ENCODE data around the gene AMH. TPM values are rescaled to one million over a fixed set of nuclear protein-coding genes. Genes with fewer than 3 reads are reported as not detected.

AMH gene
- polyA plus RNA-seq, 1 donor (not counting 4 experiments of a cell fraction or from before 2014, with no cell fraction given) = 0.07 TPM

- peaks cover 49% of the 10 kb centered on the region for H3K27me3 ChIP-seq (ENCODE audit: control insufficient read depth, extremely low read depth, insufficient read depth, low read length)
- H3K9me3 ChIP-seq (ENCODE audit: control insufficient read depth, low read depth, low read length) = no peaks in the 10 kb centered on the region
- H3K27ac ChIP-seq (ENCODE audit: control insufficient read depth, insufficient read depth, low read length) = no peak overlapping the region
- TF ChIP-seq EZH2 (IDR thresholded peaks at IDR 0.05; ENCODE audit: low read length) = no peak
- TF ChIP-seq CTCF (optimal IDR thresholded peaks at IDR 0.05 in 1 of 3, IDR thresholded peaks at IDR 0.05 in 1 of 3, conservative IDR thresholded peaks at IDR 0.05 in 1 of 3; ENCODE audit: extremely low read depth in 1 of 3, insufficient read depth in 2 of 3, low read length in 3 of 3) = no peak
- no peak overlapping the region for H3K4me2 ChIP-seq (ENCODE audit: control insufficient read depth, extremely low read depth, insufficient read depth, low read depth, low read length)
- no peaks in the 10 kb centered on the region for H3K4me1 ChIP-seq (ENCODE audit: control insufficient read depth, extremely low read depth, insufficient read depth, low read length)
- H2AFZ ChIP-seq (ENCODE audit: control insufficient read depth, low read length) = no peak overlapping the region
- dilution Hi-C loops (cut with MboI; ENCODE audit: extremely low pct_ligation_motif_present, low sequenced_read_pairs) = no loop called here
- H4K20me1 ChIP-seq (ENCODE audit: control insufficient read depth, extremely low read depth, insufficient read depth, low read length) = peaks cover 3% of the 10 kb centered on the region
- DNase-seq (ENCODE audit: low read depth, low spot score) (no peak), FAIRE-seq (no peak)
- no peaks in the 10 kb centered on the region for H3K79me2 ChIP-seq (ENCODE audit: control insufficient read depth, insufficient read depth, low read length)
- no peak overlapping the region for H3K4me3 ChIP-seq (ENCODE audit: control insufficient read depth in 2 of 3, extremely low read depth in 1 of 3, insufficient read depth in 2 of 3, low read depth in 1 of 3, low read length in 3 of 3)
- no peaks in the 10 kb centered on the region for H3K9me1 ChIP-seq (ENCODE audit: control insufficient read depth, extremely low read depth, insufficient read depth, low read length)
- H3K9ac ChIP-seq (ENCODE audit: control insufficient read depth, extremely low read depth, insufficient read depth, low read length) = no peak overlapping the region
- no peaks in the 10 kb centered on the region for H3K36me3 ChIP-seq (ENCODE audit: control insufficient read depth in 2 of 2, extremely low read depth in 1 of 2, insufficient read depth in 2 of 2, low read length in 2 of 2)
Measured at GRCh38 chr19:2254064-2254872, 5.1 kb downstream of the AMH start.

DNA sequence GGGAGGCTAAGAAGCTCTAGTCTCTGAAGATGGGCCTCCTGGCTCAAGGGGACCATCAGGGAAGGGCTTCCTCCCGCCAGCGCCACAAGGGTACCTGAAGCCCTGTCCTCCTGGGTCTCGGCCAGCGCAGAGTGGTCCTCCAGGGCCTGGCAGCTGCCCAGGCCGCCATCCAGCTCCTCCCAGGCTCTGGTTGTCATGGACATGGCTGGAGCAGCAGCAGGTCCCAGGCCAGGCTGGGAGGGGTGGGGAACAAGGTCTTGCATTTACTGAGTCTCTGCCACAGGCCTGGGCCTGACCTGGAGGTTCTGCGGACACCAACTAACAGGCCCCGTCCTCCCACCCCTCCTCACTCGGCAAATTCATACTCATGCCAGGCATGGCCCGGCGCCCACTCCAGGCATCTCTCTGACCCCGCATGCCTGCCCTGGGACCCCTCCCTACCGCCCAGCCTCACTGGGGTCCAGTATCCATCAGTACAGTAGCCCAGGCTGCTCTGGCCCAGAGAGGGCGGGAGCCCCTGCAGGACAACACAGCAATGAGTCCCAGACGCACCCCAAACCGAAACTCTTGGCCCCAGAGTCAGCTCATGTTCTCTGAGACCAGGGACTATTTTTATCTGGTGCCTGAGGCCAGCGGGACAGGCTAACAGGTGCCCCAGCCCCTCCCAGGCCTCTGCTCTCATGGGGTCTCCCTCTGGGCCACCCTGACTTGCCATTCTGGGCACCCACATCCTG lies 6.2 kb downstream of the AMH start:
- DNase-seq (ENCODE audit: low read depth, low spot score) (no peak), FAIRE-seq (no peak)
- TF ChIP-seq EZH2 (IDR thresholded peaks at IDR 0.05; ENCODE audit: low read length) = no peak
- TF ChIP-seq CTCF (optimal IDR thresholded peaks at IDR 0.05 in 1 of 3, IDR thresholded peaks at IDR 0.05 in 1 of 3, conservative IDR thresholded peaks at IDR 0.05 in 1 of 3; ENCODE audit: extremely low read depth in 1 of 3, insufficient read depth in 2 of 3, low read length in 3 of 3) = no peak
- Histone ChIP-seq H2AFZ (ENCODE audit: control insufficient read depth, low read length) (no peak overlapping the region), H3K79me2 (ENCODE audit: control insufficient read depth, insufficient read depth, low read length) (no peaks in the 10 kb centered on the region), H3K9me1 (ENCODE audit: control insufficient read depth, extremely low read depth, insufficient read depth, low read length) (no peaks in the 10 kb centered on the region), H3K27me3 (ENCODE audit: control insufficient read depth, extremely low read depth, insufficient read depth, low read length) (peaks cover 42% of the 10 kb centered on the region), H4K20me1 (ENCODE audit: control insufficient read depth, extremely low read depth, insufficient read depth, low read length) (no peaks in the 10 kb centered on the region), H3K4me1 (ENCODE audit: control insufficient read depth, extremely low read depth, insufficient read depth, low read length) (no peaks in the 10 kb centered on the region), H3K9ac (ENCODE audit: control insufficient read depth, extremely low read depth, insufficient read depth, low read length) (no peak overlapping the region), H3K36me3 (ENCODE audit: control insufficient read depth in 2 of 2, extremely low read depth in 1 of 2, insufficient read depth in 2 of 2, low read length in 2 of 2) (no peaks in the 10 kb centered on the region), H3K9me3 (ENCODE audit: control insufficient read depth, low read depth, low read length) (no peaks in the 10 kb centered on the region), H3K4me3 (ENCODE audit: control insufficient read depth in 2 of 3, extremely low read depth in 1 of 3, insufficient read depth in 2 of 3, low read depth in 1 of 3, low read length in 3 of 3) (no peak overlapping the region), H3K27ac (ENCODE audit: control insufficient read depth, insufficient read depth, low read length) (no peak overlapping the region), H3K4me2 (ENCODE audit: control insufficient read depth, extremely low read depth, insufficient read depth, low read depth, low read length) (no peak overlapping the region)
- dilution Hi-C loops (cut with MboI; ENCODE audit: extremely low pct_ligation_motif_present, low sequenced_read_pairs) = no loop called here

Data from keratinocyte (primary cell).